ENCODE measurements around the gene UNCX. TPM values are rescaled to one million over a fixed set of nuclear protein-coding genes. Genes with fewer than 3 reads are reported as not detected.
"Not testable (repeated sequence)": the region's sequence is repeated elsewhere in the genome, so short reads cannot be mapped to it uniquely, and the experiment has no call there.

The UNCX gene
- total RNA-seq, 1 experiment from 2014 or later, result not detected

DNA sequence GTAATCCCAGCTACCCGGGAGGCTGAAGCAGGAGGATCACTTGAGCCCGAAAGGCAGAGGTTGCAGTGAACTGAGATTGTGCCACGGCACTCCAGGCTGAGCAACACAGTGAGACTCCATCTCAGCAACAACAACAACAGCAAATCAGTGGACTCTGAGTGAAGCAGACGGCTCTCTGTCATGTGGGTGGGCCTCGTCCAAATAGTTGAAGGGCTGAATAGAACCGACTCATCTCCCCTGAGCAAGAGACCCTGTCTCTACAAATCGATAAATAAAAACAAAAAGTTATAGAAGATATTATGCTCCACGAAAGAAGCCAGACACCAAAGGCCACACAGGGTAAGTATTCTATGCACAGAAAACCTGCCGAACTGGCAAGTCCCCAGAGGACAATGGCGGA lies 45.9 kb downstream of the UNCX start:
- Histone ChIP-seq H3K4me3 (replicated peaks in 1 of 2; ENCODE audit: low read depth in 1 of 2, low read length in 2 of 2) (no peak overlapping the region), H3K4me2 (ENCODE audit: low read length) (no peak overlapping the region), H2AFZ (ENCODE audit: low read depth, low read length, poor library complexity, severe bottlenecking) (no peak overlapping the region), H3K9ac (ENCODE audit: low read length) (no peak overlapping the region), H3K27me3 (ENCODE audit: insufficient read depth, low read length) (no peaks in the 10 kb centered on the region), H3K9me3 (ENCODE audit: control insufficient read depth in 1 of 2, insufficient read depth in 1 of 2, low read depth in 1 of 2, low read length in 2 of 2) (no peaks in the 10 kb centered on the region), H4K20me1 (ENCODE audit: insufficient read depth) (no peaks in the 10 kb centered on the region), H3K36me3 (ENCODE audit: control insufficient read depth in 1 of 2, insufficient read depth in 2 of 2, low read length in 2 of 2) (no peaks in the 10 kb centered on the region), H3K27ac (ENCODE audit: low read depth, low read length) (no peak overlapping the region), H3K9me2 (ENCODE audit: insufficient read depth) (no peaks in the 10 kb centered on the region), H3K79me2 (ENCODE audit: insufficient read depth, low read length) (no peaks in the 10 kb centered on the region), H3K4me1 (ENCODE audit: control insufficient read depth in 1 of 2, insufficient read depth in 2 of 2, low read length in 2 of 2) (no peaks in the 10 kb centered on the region)
- CTCF ChIA-PET, result no interaction called here
- intact Hi-C loops (cut with micrococcal nuclease), result no loop called here
- ATAC-seq (no peak), DNase-seq (ENCODE audit: low read depth, low spot score) (no peak)
- RAD21 ChIA-PET (ENCODE audit: low non-redundant PET in 1 of 2, low total read pairs in 2 of 2, uncharacterized antibody in 2 of 2, unreplicated experiment in 2 of 2), result no interaction called here
- BruUV-seq (replicated peaks), result no TSS peak
- POLR2A ChIA-PET, result no interaction called here
- TF ChIP-seq ZFX (IDR thresholded peaks at IDR 0.05) (no peak), EGR1 (IDR thresholded peaks at IDR 0.05; ENCODE audit: low read depth) (no peak), RAD21 (IDR thresholded peaks at IDR 0.05; ENCODE audit: low read depth) (no peak), JUND (IDR thresholded peaks at IDR 0.05) (no peak), TCF7L2 (IDR thresholded peaks at IDR 0.05; ENCODE audit: borderline replicate concordance, extremely low read depth, insufficient read depth, insufficient read length) (no peak), POLR2AphosphoS5 (IDR thresholded peaks at IDR 0.05; ENCODE audit: low read depth, low read length) (no peak), EZH2phosphoT487 (IDR thresholded peaks at IDR 0.05; ENCODE audit: borderline replicate concordance) (no peak), EZH2 (IDR thresholded peaks at IDR 0.05) (no peak), FOSL1 (IDR thresholded peaks at IDR 0.05; ENCODE audit: low read depth) (no peak)
- TF ChIP-seq, protein P1, sequence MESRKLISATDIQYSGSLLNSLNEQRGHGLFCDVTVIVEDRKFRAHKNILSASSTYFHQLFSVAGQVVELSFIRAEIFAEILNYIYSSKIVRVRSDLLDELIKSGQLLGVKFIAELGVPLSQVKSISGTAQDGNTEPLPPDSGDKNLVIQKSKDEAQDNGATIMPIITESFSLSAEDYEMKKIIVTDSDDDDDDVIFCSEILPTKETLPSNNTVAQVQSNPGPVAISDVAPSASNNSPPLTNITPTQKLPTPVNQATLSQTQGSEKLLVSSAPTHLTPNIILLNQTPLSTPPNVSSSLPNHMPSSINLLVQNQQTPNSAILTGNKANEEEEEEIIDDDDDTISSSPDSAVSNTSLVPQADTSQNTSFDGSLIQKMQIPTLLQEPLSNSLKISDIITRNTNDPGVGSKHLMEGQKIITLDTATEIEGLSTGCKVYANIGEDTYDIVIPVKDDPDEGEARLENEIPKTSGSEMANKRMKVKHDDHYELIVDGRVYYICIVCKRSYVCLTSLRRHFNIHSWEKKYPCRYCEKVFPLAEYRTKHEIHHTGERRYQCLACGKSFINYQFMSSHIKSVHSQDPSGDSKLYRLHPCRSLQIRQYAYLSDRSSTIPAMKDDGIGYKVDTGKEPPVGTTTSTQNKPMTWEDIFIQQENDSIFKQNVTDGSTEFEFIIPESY (IDR thresholded peaks at IDR 0.05; ENCODE audit: extremely low read depth, insufficient replicate concordance, low read length), result no peak

DNA sequence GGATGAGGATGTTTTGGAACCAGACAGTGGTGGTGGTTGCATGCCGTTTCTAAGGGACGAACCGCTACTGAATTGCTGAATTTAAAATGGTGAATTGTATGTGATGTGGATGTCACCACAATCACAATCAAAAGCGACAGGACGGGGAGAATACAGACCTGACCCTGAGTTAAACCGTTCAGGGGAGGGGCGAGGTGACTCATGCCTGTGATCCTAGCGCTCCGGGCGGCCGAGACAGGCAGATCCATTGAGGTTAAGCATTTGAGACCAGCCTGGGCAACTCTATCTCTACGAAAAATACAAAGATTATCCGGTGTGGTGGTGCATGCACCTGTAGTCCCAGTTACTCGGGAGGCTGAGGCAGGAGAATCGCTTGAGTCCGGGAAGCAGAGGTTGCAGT lies 46.4 kb downstream of the UNCX start:
- H3K4me3 ChIP-seq (replicated peaks in 1 of 2; ENCODE audit: low read depth in 1 of 2, low read length in 2 of 2), result no peak overlapping the region
- H3K9ac ChIP-seq (ENCODE audit: low read length), result no peak overlapping the region
- ChIA-PET POLR2A (no interaction called here), CTCF (no interaction called here), RAD21 (ENCODE audit: low non-redundant PET in 1 of 2, low total read pairs in 2 of 2, uncharacterized antibody in 2 of 2, unreplicated experiment in 2 of 2) (no interaction called here)
- TF ChIP-seq, protein P2, sequence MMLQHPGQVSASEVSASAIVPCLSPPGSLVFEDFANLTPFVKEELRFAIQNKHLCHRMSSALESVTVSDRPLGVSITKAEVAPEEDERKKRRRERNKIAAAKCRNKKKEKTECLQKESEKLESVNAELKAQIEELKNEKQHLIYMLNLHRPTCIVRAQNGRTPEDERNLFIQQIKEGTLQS (IDR thresholded peaks at IDR 0.05), result no peak
- TF ChIP-seq CBX3 (IDR thresholded peaks at IDR 0.05; ENCODE audit: low read depth) (no peak), ZNF274 (IDR thresholded peaks at IDR 0.05; ENCODE audit: low read depth, low read length) (no peak), CEBPB (IDR thresholded peaks at IDR 0.05; ENCODE audit: low read depth) (no peak), TCF7L2 (IDR thresholded peaks at IDR 0.05; ENCODE audit: borderline replicate concordance, extremely low read depth, insufficient read depth, insufficient read length) (no peak), ZFX (IDR thresholded peaks at IDR 0.05) (no peak)
- H3K36me3 ChIP-seq (ENCODE audit: control insufficient read depth in 1 of 2, insufficient read depth in 2 of 2, low read length in 2 of 2), result no peaks in the 10 kb centered on the region
- no TSS peak for BruUV-seq (replicated peaks)
- ATAC-seq, result no peak
- DNase-seq (ENCODE audit: low read depth, low spot score), result no peak
- H3K4me2 ChIP-seq (ENCODE audit: low read length), result no peak overlapping the region
- H3K27me3 ChIP-seq (ENCODE audit: insufficient read depth, low read length), result no peaks in the 10 kb centered on the region
- H4K20me1 ChIP-seq (ENCODE audit: insufficient read depth), result no peaks in the 10 kb centered on the region
- H2AFZ ChIP-seq (ENCODE audit: low read depth, low read length, poor library complexity, severe bottlenecking), result no peak overlapping the region
- H3K27ac ChIP-seq (ENCODE audit: low read depth, low read length), result no peak overlapping the region
- H3K9me2 ChIP-seq (ENCODE audit: insufficient read depth), result no peaks in the 10 kb centered on the region
- intact Hi-C loops (cut with micrococcal nuclease), result no loop called here
- H3K4me1 ChIP-seq (ENCODE audit: control insufficient read depth in 1 of 2, insufficient read depth in 2 of 2, low read length in 2 of 2), result no peaks in the 10 kb centered on the region
- H3K79me2 ChIP-seq (ENCODE audit: insufficient read depth, low read length), result no peaks in the 10 kb centered on the region
- no peaks in the 10 kb centered on the region for H3K9me3 ChIP-seq (ENCODE audit: control insufficient read depth in 1 of 2, insufficient read depth in 1 of 2, low read depth in 1 of 2, low read length in 2 of 2)

DNA sequence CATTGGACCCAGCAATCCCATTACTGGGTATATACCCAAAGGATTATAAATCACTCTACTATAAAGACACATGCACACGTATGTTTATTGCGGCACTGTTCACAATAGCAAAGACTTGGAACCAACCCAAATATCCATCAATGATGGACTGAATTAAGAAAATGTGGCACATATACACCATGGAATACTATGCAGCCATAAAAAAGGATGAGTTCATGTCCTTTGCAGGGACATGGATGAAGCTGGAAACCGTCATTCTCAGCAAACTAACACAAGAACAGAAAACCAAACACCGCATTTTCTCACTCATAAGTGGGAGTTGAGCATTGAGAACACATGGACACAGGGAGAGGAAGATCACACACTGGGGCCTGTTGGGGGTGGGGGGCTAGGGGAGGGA lies 47.2 kb downstream of the UNCX start:
- BruUV-seq (replicated peaks); H2AFZ ChIP-seq (ENCODE audit: low read depth, low read length, poor library complexity, severe bottlenecking); H3K36me3 ChIP-seq (ENCODE audit: control insufficient read depth in 1 of 2, insufficient read depth in 2 of 2, low read length in 2 of 2); ATAC-seq; H3K9ac ChIP-seq (ENCODE audit: low read length); CTCF ChIA-PET; POLR2A ChIA-PET; H3K27me3 ChIP-seq (ENCODE audit: insufficient read depth, low read length); intact Hi-C loops (cut with micrococcal nuclease); DNase-seq (ENCODE audit: low read depth, low spot score); H3K79me2 ChIP-seq (ENCODE audit: insufficient read depth, low read length); H3K4me1 ChIP-seq (ENCODE audit: control insufficient read depth in 1 of 2, insufficient read depth in 2 of 2, low read length in 2 of 2); H3K9me2 ChIP-seq (ENCODE audit: insufficient read depth); H3K4me2 ChIP-seq (ENCODE audit: low read length); H4K20me1 ChIP-seq (ENCODE audit: insufficient read depth); H3K27ac ChIP-seq (ENCODE audit: low read depth, low read length); RAD21 ChIA-PET (ENCODE audit: low non-redundant PET in 1 of 2, low total read pairs in 2 of 2, uncharacterized antibody in 2 of 2, unreplicated experiment in 2 of 2); H3K4me3 ChIP-seq (replicated peaks in 1 of 2; ENCODE audit: low read depth in 1 of 2, low read length in 2 of 2); H3K9me3 ChIP-seq (ENCODE audit: control insufficient read depth in 1 of 2, insufficient read depth in 1 of 2, low read depth in 1 of 2, low read length in 2 of 2): not testable (repeated sequence)

Data from HCT116 (cell line).